ENCODE data around the gene MCTP2. TPM values are rescaled to one million over a fixed set of nuclear protein-coding genes. Genes with fewer than 3 reads are reported as not detected.

MCTP2 gene
- total RNA-seq, 5 donors from 2014 or later (not counting 1 experiment from before 2014, with no cell fraction given): 16.0 to 31.3 (median 22.4) TPM

GRCh38 chr15:94372821-94373220 is 141.5 kb downstream of the MCTP2 start:
- no peak overlapping the region for H3K27ac Mint-ChIP-seq
- H3K9me3 Mint-ChIP-seq: no peaks in the 10 kb centered on the region
- DNase-seq (no peak), ATAC-seq (replicated peaks in 1 of 4) (no peak)
- no peak overlapping the region for H3K4me3 Mint-ChIP-seq
- no peak overlapping the region for H3K4me3 ChIP-seq (ENCODE audit: control insufficient read depth in 1 of 2, extremely low read depth in 1 of 2, low read length in 1 of 2)
- H3K27me3 Mint-ChIP-seq: no peaks in the 10 kb centered on the region
- H3K4me1 Mint-ChIP-seq: no peaks in the 10 kb centered on the region
- WGBS (ENCODE audit: insufficient coverage): no CpG with 5 or more reads among the region's 6 CpGs
- no peaks in the 10 kb centered on the region for H3K4me1 ChIP-seq (ENCODE audit: control insufficient read depth in 1 of 2, extremely low read depth in 1 of 2, insufficient read depth in 2 of 2, low read length in 2 of 2)
- no peaks in the 10 kb centered on the region for H3K9me3 ChIP-seq
- no peak overlapping the region for H3K27ac ChIP-seq (ENCODE audit: low read length)
- CTCF ChIA-PET: no interaction called here
- H3K36me3 ChIP-seq (ENCODE audit: control insufficient read depth in 2 of 2, extremely low read depth in 1 of 2, insufficient read depth in 1 of 2, low read length in 1 of 2): peaks cover 0 to 19% of the 10 kb centered on the region in 2 donors
- POLR2A ChIA-PET: no interaction called here
- no peaks in the 10 kb centered on the region for H3K27me3 ChIP-seq (replicated peaks in 1 of 2; ENCODE audit: control insufficient read depth in 2 of 2, extremely low read depth in 1 of 2, insufficient read depth in 2 of 2, low read length in 1 of 2)
- H3K36me3 Mint-ChIP-seq: peaks cover 69% of the 10 kb centered on the region

GRCh38 chr15:94375997-94376396 is 144.6 kb downstream of the MCTP2 start:
- Mint-ChIP-seq H3K36me3 (peaks cover 53% of the 10 kb centered on the region), H3K27ac (no peak overlapping the region), H3K27me3 (no peaks in the 10 kb centered on the region), H3K4me3 (no peak overlapping the region), H3K9me3 (no peaks in the 10 kb centered on the region), H3K4me1 (no peaks in the 10 kb centered on the region)
- POLR2A ChIA-PET: no interaction called here
- ATAC-seq (replicated peaks in 1 of 4) (no peak), DNase-seq (no peak)
- Histone ChIP-seq H3K36me3 (ENCODE audit: control insufficient read depth in 2 of 2, extremely low read depth in 1 of 2, insufficient read depth in 1 of 2, low read length in 1 of 2) (peaks cover 0 to 7% of the 10 kb centered on the region in 2 donors), H3K27me3 (replicated peaks in 1 of 2; ENCODE audit: control insufficient read depth in 2 of 2, extremely low read depth in 1 of 2, insufficient read depth in 2 of 2, low read length in 1 of 2) (no peaks in the 10 kb centered on the region), H3K27ac (ENCODE audit: low read length) (no peak overlapping the region), H3K4me1 (ENCODE audit: control insufficient read depth in 1 of 2, extremely low read depth in 1 of 2, insufficient read depth in 2 of 2, low read length in 2 of 2) (no peaks in the 10 kb centered on the region), H3K4me3 (ENCODE audit: control insufficient read depth in 1 of 2, extremely low read depth in 1 of 2, low read length in 1 of 2) (no peak overlapping the region), H3K9me3 (no peaks in the 10 kb centered on the region)
- 100% methylated on average over 1 of the region's 1 CpG for WGBS (ENCODE audit: insufficient coverage)
- CTCF ChIA-PET: no interaction called here

- H3K4me1 ChIP-seq (ENCODE audit: control insufficient read depth in 1 of 2, extremely low read depth in 1 of 2, insufficient read depth in 2 of 2, low read length in 2 of 2): no peaks in the 10 kb centered on the region
- ChIA-PET CTCF (no interaction called here), POLR2A (no interaction called here)
- Mint-ChIP-seq H3K36me3 (peaks cover 61% of the 10 kb centered on the region), H3K27me3 (no peaks in the 10 kb centered on the region), H3K4me1 (peaks cover 0 to 3% (median 0%) of the 10 kb centered on the region in 3 donors), H3K9me3 (no peaks in the 10 kb centered on the region), H3K4me3 (no peak overlapping the region), H3K27ac (no peak overlapping the region)
- H3K9me3 ChIP-seq: no peaks in the 10 kb centered on the region
- no peak overlapping the region for H3K27ac ChIP-seq (ENCODE audit: low read length)
- DNase-seq: no peak
- ATAC-seq (replicated peaks in 1 of 4): no peak
- no peak overlapping the region for H3K4me3 ChIP-seq (ENCODE audit: control insufficient read depth in 1 of 2, extremely low read depth in 1 of 2, low read length in 1 of 2)
- H3K27me3 ChIP-seq (replicated peaks in 1 of 2; ENCODE audit: control insufficient read depth in 2 of 2, extremely low read depth in 1 of 2, insufficient read depth in 2 of 2, low read length in 1 of 2): no peaks in the 10 kb centered on the region
- WGBS (ENCODE audit: insufficient coverage): 100% methylated on average over 2 of the region's 3 CpGs
- H3K36me3 ChIP-seq (ENCODE audit: control insufficient read depth in 2 of 2, extremely low read depth in 1 of 2, insufficient read depth in 1 of 2, low read length in 1 of 2): peaks cover 0 to 5% of the 10 kb centered on the region in 2 donors
Measured at GRCh38 chr15:94379986-94380385, 148.6 kb downstream of the MCTP2 start.

- no peak for ATAC-seq (replicated peaks in 1 of 4)
- Histone ChIP-seq H3K4me3 (ENCODE audit: control insufficient read depth in 1 of 2, extremely low read depth in 1 of 2, low read length in 1 of 2) (no peak overlapping the region), H3K9me3 (no peaks in the 10 kb centered on the region), H3K4me1 (ENCODE audit: control insufficient read depth in 1 of 2, extremely low read depth in 1 of 2, insufficient read depth in 2 of 2, low read length in 2 of 2) (no peaks in the 10 kb centered on the region), H3K27ac (ENCODE audit: low read length) (no peak overlapping the region), H3K27me3 (replicated peaks in 1 of 2; ENCODE audit: control insufficient read depth in 2 of 2, extremely low read depth in 1 of 2, insufficient read depth in 2 of 2, low read length in 1 of 2) (no peaks in the 10 kb centered on the region), H3K36me3 (ENCODE audit: control insufficient read depth in 2 of 2, extremely low read depth in 1 of 2, insufficient read depth in 1 of 2, low read length in 1 of 2) (peaks cover 0 to 5% of the 10 kb centered on the region in 2 donors)
- no peaks in the 10 kb centered on the region for H3K9me3 Mint-ChIP-seq
- peaks cover 61% of the 10 kb centered on the region for H3K36me3 Mint-ChIP-seq
- H3K27me3 Mint-ChIP-seq: no peaks in the 10 kb centered on the region
- no peak overlapping the region for H3K27ac Mint-ChIP-seq
- no peak for DNase-seq
- CTCF ChIA-PET: no interaction called here
- no CpG with 5 or more reads among the region's 1 CpG for WGBS (ENCODE audit: insufficient coverage)
- H3K4me1 Mint-ChIP-seq: peaks cover 0 to 4% (median 0%) of the 10 kb centered on the region in 3 donors
- POLR2A ChIA-PET: no interaction called here
- H3K4me3 Mint-ChIP-seq: no peak overlapping the region
Measured at GRCh38 chr15:94380798-94381197, 149.4 kb downstream of the MCTP2 start.

- Histone ChIP-seq H3K4me1 (ENCODE audit: control insufficient read depth in 1 of 2, extremely low read depth in 1 of 2, insufficient read depth in 2 of 2, low read length in 2 of 2) (no peaks in the 10 kb centered on the region), H3K4me3 (ENCODE audit: control insufficient read depth in 1 of 2, extremely low read depth in 1 of 2, low read length in 1 of 2) (no peak overlapping the region), H3K27me3 (replicated peaks in 1 of 2; ENCODE audit: control insufficient read depth in 2 of 2, extremely low read depth in 1 of 2, insufficient read depth in 2 of 2, low read length in 1 of 2) (no peaks in the 10 kb centered on the region), H3K9me3 (no peaks in the 10 kb centered on the region), H3K36me3 (ENCODE audit: control insufficient read depth in 2 of 2, extremely low read depth in 1 of 2, insufficient read depth in 1 of 2, low read length in 1 of 2) (peaks cover 0 to 5% of the 10 kb centered on the region in 2 donors), H3K27ac (ENCODE audit: low read length) (no peak overlapping the region)
- ATAC-seq (replicated peaks in 1 of 4) (no peak), DNase-seq (no peak)
- Mint-ChIP-seq H3K27me3 (no peaks in the 10 kb centered on the region), H3K4me1 (peaks cover 0 to 8% (median 0%) of the 10 kb centered on the region in 3 donors), H3K9me3 (no peaks in the 10 kb centered on the region), H3K36me3 (peaks cover 61% of the 10 kb centered on the region), H3K4me3 (no peak overlapping the region), H3K27ac (no peak overlapping the region)
- POLR2A ChIA-PET: no interaction called here
- CTCF ChIA-PET: no interaction called here
- WGBS (ENCODE audit: insufficient coverage): 94% methylated on average over 7 of the region's 8 CpGs
Measured at GRCh38 chr15:94381384-94381783, 150.0 kb downstream of the MCTP2 start.

GRCh38 chr15:94383041-94383440 is 151.7 kb downstream of the MCTP2 start:
- POLR2A ChIA-PET: interaction anchor here in 1 of 2 donors (0.6 kb wide), 1 partner anchor 1157 kb away, joined by 11 read pairs; no protein-coding TSS in a partner anchor
- H3K4me1 ChIP-seq (ENCODE audit: control insufficient read depth in 1 of 2, extremely low read depth in 1 of 2, insufficient read depth in 2 of 2, low read length in 2 of 2): peaks cover 1 to 7% of the 10 kb centered on the region in 2 experiments
- Mint-ChIP-seq H3K4me3 (no peak overlapping the region), H3K36me3 (peaks cover 63% of the 10 kb centered on the region), H3K27ac (no peak overlapping the region), H3K9me3 (no peaks in the 10 kb centered on the region), H3K4me1 (peaks cover 12 to 22% (median 12%) of the 10 kb centered on the region in 3 donors), H3K27me3 (no peaks in the 10 kb centered on the region)
- H3K9me3 ChIP-seq: no peaks in the 10 kb centered on the region
- H3K4me3 ChIP-seq (ENCODE audit: control insufficient read depth in 1 of 2, extremely low read depth in 1 of 2, low read length in 1 of 2): no peak overlapping the region
- no peak overlapping the region for H3K27ac ChIP-seq (ENCODE audit: low read length)
- CTCF ChIA-PET: no interaction called here
- H3K36me3 ChIP-seq (ENCODE audit: control insufficient read depth in 2 of 2, extremely low read depth in 1 of 2, insufficient read depth in 1 of 2, low read length in 1 of 2): peaks cover 0 to 5% of the 10 kb centered on the region in 2 donors
- no peaks in the 10 kb centered on the region for H3K27me3 ChIP-seq (replicated peaks in 1 of 2; ENCODE audit: control insufficient read depth in 2 of 2, extremely low read depth in 1 of 2, insufficient read depth in 2 of 2, low read length in 1 of 2)
- no CpG with 5 or more reads among the region's 3 CpGs for WGBS (ENCODE audit: insufficient coverage)
- DNase-seq (no peak), ATAC-seq (replicated peaks in 1 of 4) (no peak)

GRCh38 chr15:94383706-94384105 is 152.3 kb downstream of the MCTP2 start:
- no peak overlapping the region for H3K27ac Mint-ChIP-seq

More at GRCh38 chr15:94383706-94384105, 152.3 kb downstream of the MCTP2 start:
- no peak overlapping the region for H3K4me3 ChIP-seq (ENCODE audit: control insufficient read depth in 1 of 2, extremely low read depth in 1 of 2, low read length in 1 of 2)
- POLR2A ChIA-PET: no interaction called here
- Mint-ChIP-seq H3K9me3 (no peaks in the 10 kb centered on the region), H3K4me1 (peaks cover 12 to 25% (median 12%) of the 10 kb centered on the region in 3 donors), H3K4me3 (no peak overlapping the region), H3K27me3 (no peaks in the 10 kb centered on the region), H3K36me3 (peaks cover 62% of the 10 kb centered on the region)
- CTCF ChIA-PET: no interaction called here
- WGBS (ENCODE audit: insufficient coverage): 89% methylated on average over 3 of the region's 9 CpGs
- no peak overlapping the region for H3K27ac ChIP-seq (ENCODE audit: low read length)
- peaks cover 2 to 9% of the 10 kb centered on the region in 2 experiments for H3K4me1 ChIP-seq (ENCODE audit: control insufficient read depth in 1 of 2, extremely low read depth in 1 of 2, insufficient read depth in 2 of 2, low read length in 2 of 2)
- no peaks in the 10 kb centered on the region for H3K27me3 ChIP-seq (replicated peaks in 1 of 2; ENCODE audit: control insufficient read depth in 2 of 2, extremely low read depth in 1 of 2, insufficient read depth in 2 of 2, low read length in 1 of 2)
- DNase-seq: no peak
- H3K36me3 ChIP-seq (ENCODE audit: control insufficient read depth in 2 of 2, extremely low read depth in 1 of 2, insufficient read depth in 1 of 2, low read length in 1 of 2): peaks cover 0 to 5% of the 10 kb centered on the region in 2 donors
- H3K9me3 ChIP-seq: no peaks in the 10 kb centered on the region
- ATAC-seq (replicated peaks in 1 of 4): no peak
